HL-60 (cell line): ENCODE data around the gene TEKTIP1.

Experiments used
- GABPA ChIP-seq: IDR thresholded peaks from 2 replicates; pipeline ENCODE4 v1.6.1; 2012; ENCODE audit warnings: low read depth
- POLR2AphosphoS5 ChIP-seq: IDR thresholded peaks from 2 replicates; pipeline ENCODE4 v1.6.1; 2012; ENCODE audit warnings: low read depth
- REST ChIP-seq: IDR thresholded peaks from 2 replicates; pipeline ENCODE4 v1.6.1; 2012; ENCODE audit warnings: low read depth; ENCODE audit not compliant: insufficient replicate concordance
- TF ChIP-seq, protein P1 (sequence below): IDR thresholded peaks from one replicate; pipeline ENCODE4 v1.5.1; 2011; ENCODE audit warnings: low read length, control low read depth, inconsistent platforms; ENCODE audit not compliant: insufficient read depth

GRCh38 chr19:3580156-3580934 lies 41.4 kb downstream of the TEKTIP1 start:
- TF ChIP-seq, protein P1, sequence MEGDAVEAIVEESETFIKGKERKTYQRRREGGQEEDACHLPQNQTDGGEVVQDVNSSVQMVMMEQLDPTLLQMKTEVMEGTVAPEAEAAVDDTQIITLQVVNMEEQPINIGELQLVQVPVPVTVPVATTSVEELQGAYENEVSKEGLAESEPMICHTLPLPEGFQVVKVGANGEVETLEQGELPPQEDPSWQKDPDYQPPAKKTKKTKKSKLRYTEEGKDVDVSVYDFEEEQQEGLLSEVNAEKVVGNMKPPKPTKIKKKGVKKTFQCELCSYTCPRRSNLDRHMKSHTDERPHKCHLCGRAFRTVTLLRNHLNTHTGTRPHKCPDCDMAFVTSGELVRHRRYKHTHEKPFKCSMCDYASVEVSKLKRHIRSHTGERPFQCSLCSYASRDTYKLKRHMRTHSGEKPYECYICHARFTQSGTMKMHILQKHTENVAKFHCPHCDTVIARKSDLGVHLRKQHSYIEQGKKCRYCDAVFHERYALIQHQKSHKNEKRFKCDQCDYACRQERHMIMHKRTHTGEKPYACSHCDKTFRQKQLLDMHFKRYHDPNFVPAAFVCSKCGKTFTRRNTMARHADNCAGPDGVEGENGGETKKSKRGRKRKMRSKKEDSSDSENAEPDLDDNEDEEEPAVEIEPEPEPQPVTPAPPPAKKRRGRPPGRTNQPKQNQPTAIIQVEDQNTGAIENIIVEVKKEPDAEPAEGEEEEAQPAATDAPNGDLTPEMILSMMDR, result no peak
- TF ChIP-seq POLR2AphosphoS5 (no peak), GABPA (no peak), REST (no peak)
